Endothelial cell of umbilical vein (primary cell): Measurements from ENCODE around the gene ZDHHC3.

Experiments
- EZH2 ChIP-seq: IDR thresholded peaks from 2 replicates; pipeline ENCODE4 v1.6.1; 2012; ENCODE audit warnings: borderline replicate concordance, low read depth, mild to moderate bottlenecking, moderate library complexity, low read length, inconsistent platforms; ENCODE audit not compliant: severe bottlenecking
- JUN ChIP-seq: IDR thresholded peaks from 2 replicates; pipeline ENCODE4 v1.6.1; 2011; ENCODE audit warnings: borderline replicate concordance, low read depth; ENCODE audit not compliant: insufficient read length, insufficient read depth
- POLR2A ChIP-seq: IDR thresholded peaks from 2 replicates; pipeline ENCODE4 v1.6.1; 2012; ENCODE audit warnings: low read depth, mild to moderate bottlenecking, control low read depth, low read length
- TF ChIP-seq, protein P1 (sequence below), 2 donors: IDR thresholded peaks; 1 replicate in 1 of 2; 2 replicates in 1 of 2; pipeline ENCODE4 v1.5.1; 2011; ENCODE audit warnings: low read length in 2 of 2, mild to moderate bottlenecking in 2 of 2, moderate library complexity in 2 of 2, control low read depth in 1 of 2, inconsistent platforms in 1 of 2, low read depth in 1 of 2; ENCODE audit not compliant: insufficient read depth in 1 of 2; ENCODE audit errors: extremely low read depth in 1 of 2

- no peak for TF ChIP-seq EZH2
- no peak for TF ChIP-seq POLR2A
- TF ChIP-seq JUN = no peak
- TF ChIP-seq, protein P1, sequence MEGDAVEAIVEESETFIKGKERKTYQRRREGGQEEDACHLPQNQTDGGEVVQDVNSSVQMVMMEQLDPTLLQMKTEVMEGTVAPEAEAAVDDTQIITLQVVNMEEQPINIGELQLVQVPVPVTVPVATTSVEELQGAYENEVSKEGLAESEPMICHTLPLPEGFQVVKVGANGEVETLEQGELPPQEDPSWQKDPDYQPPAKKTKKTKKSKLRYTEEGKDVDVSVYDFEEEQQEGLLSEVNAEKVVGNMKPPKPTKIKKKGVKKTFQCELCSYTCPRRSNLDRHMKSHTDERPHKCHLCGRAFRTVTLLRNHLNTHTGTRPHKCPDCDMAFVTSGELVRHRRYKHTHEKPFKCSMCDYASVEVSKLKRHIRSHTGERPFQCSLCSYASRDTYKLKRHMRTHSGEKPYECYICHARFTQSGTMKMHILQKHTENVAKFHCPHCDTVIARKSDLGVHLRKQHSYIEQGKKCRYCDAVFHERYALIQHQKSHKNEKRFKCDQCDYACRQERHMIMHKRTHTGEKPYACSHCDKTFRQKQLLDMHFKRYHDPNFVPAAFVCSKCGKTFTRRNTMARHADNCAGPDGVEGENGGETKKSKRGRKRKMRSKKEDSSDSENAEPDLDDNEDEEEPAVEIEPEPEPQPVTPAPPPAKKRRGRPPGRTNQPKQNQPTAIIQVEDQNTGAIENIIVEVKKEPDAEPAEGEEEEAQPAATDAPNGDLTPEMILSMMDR (IDR thresholded peaks at IDR 0.05; ENCODE audit: extremely low read depth in 1 of 2, insufficient read depth in 1 of 2, low read depth in 1 of 2, low read length in 2 of 2) = no peak
Measured at GRCh38 chr3:44899683-44900367, 76.1 kb downstream of the ZDHHC3 start.
